ENCODE data around the gene TP73.

GRCh38 chr1:3674100-3675094 is 22.1 kb downstream of the TP73 start:
- TF ChIP-seq CTCF (conservative IDR thresholded peaks at IDR 0.05; ENCODE audit: low read depth, low read length) = no peak
- TF ChIP-seq EZH2 (IDR thresholded peaks at IDR 0.05; ENCODE audit: borderline replicate concordance, low read depth, low read length, poor library complexity, severe bottlenecking) = no peak

Data from A673 (cell line).